SK-N-SH (cell line): ENCODE results near the gene RPL35A. TPM values are rescaled to one million over a fixed set of nuclear protein-coding genes. Genes with fewer than 3 reads are reported as not detected.

ENCODE experiments used
- CTCF ChIA-PET: fragments of 300-600, 350-600 bp; formaldehyde crosslinking; extraction: SDS; loops from one replicate; lab custom pipeline; 2021; lab: Yijun Ruan, JAX
- POLR2A ChIA-PET: fragments of 350-600 bp; sonication (Branson Sonifier 250); formaldehyde crosslinking; extraction: SDS; loops from one replicate; lab custom pipeline; 2020; ENCODE audit warnings: antibody characterized with exemption, inconsistent platforms; lab: Yijun Ruan, JAX
- DNase-seq: peaks from one replicate; pipeline ENCODE4 v3.0.0; 2012
- H2AFZ ChIP-seq: fragments of 200-600 bp; sonication (generic); 2 replicates; pipeline ENCODE4 v1.8.1; 2016; ENCODE audit warnings: antibody characterized with exemption, mild to moderate bottlenecking, low read depth
- H3F3A ChIP-seq: fragments of 200-600 bp; sonication (generic); replicated peaks from 2 replicates; pipeline ENCODE3; 2016; ENCODE audit warnings: antibody characterized with exemption, mild to moderate bottlenecking; ENCODE audit not compliant: insufficient read depth
- H3K27ac ChIP-seq, 2 experiments: fragments of 200-500 bp in 1 of 2; fragments of 200-600 bp in 1 of 2; sonication (Bioruptor generic) in 1 of 2; sonication (generic), shearing (Covaris generic) in 1 of 2; 2 replicates each; pipeline versions ENCODE4 v1.5.1 to v1.6.1; 2014 to 2016; ENCODE audit warnings: low read depth in 2 of 2, inconsistent platforms in 1 of 2, low read length in 1 of 2, mild to moderate bottlenecking in 1 of 2, mixed read lengths in 1 of 2
- H3K27me3 ChIP-seq: fragments of 200-600 bp; sonication (generic), shearing (Covaris generic); 2 replicates; pipeline ENCODE4 v1.6.1; 2016; ENCODE audit warnings: mixed run types; ENCODE audit not compliant: insufficient read depth
- H3K36me3 ChIP-seq, 2 experiments: fragments of 200-500 bp in 1 of 2; fragments of 200-600 bp in 1 of 2; sonication (Bioruptor generic) in 1 of 2; sonication (generic) in 1 of 2; replicated peaks in 1 of 2; 2 replicates each; pipeline versions ENCODE3 to v1.5.1; 2014 to 2016; ENCODE audit warnings: low read length in 1 of 2, mild to moderate bottlenecking in 1 of 2; ENCODE audit not compliant: insufficient read depth in 2 of 2, control insufficient read depth in 1 of 2
- H3K4me1 ChIP-seq, 2 experiments: fragments of 200-500 bp in 1 of 2; fragments of 200-600 bp in 1 of 2; sonication (Bioruptor generic) in 1 of 2; sonication (generic), shearing (Covaris generic) in 1 of 2; 2 replicates each; pipeline versions ENCODE4 v1.5.1 to v1.6.1; 2014 to 2016; ENCODE audit warnings: low read depth in 1 of 2, low read length in 1 of 2, mixed run types in 1 of 2; ENCODE audit not compliant: insufficient read depth in 2 of 2, control insufficient read depth in 1 of 2
- H3K4me2 ChIP-seq: fragments of 200-600 bp; sonication (generic), shearing (Covaris generic); 2 replicates; pipeline ENCODE4 v1.6.1; 2017; ENCODE audit warnings: mixed run types
- H3K4me3 ChIP-seq, 2 experiments: fragments of 200-500 bp in 1 of 2; fragments of 200-600 bp in 1 of 2; sonication (Bioruptor generic) in 1 of 2; sonication (generic), shearing (Covaris generic) in 1 of 2; 2 replicates each; pipeline versions ENCODE4 v1.5.1 to v1.8.1; 2014 to 2016; ENCODE audit warnings: low read depth in 2 of 2, inconsistent platforms in 1 of 2, low read length in 1 of 2, mild to moderate bottlenecking in 1 of 2, mixed read lengths in 1 of 2, moderate library complexity in 1 of 2
- H3K79me2 ChIP-seq: fragments of 200-600 bp; sonication (generic); 2 replicates; pipeline ENCODE4 v1.8.1; 2017; ENCODE audit warnings: mild to moderate bottlenecking; ENCODE audit not compliant: insufficient read depth
- H3K9ac ChIP-seq: fragments of 200-600 bp; sonication (generic); 2 replicates; pipeline ENCODE4 v1.6.1; 2017; ENCODE audit warnings: mixed run types
- H3K9me2 ChIP-seq: fragments of 200-600 bp; sonication (generic); 2 replicates; pipeline ENCODE4 v1.6.1; 2017; ENCODE audit warnings: mixed run types
- H3K9me3 ChIP-seq: fragments of 200-600 bp; sonication (generic); 2 replicates; pipeline ENCODE4 v1.6.1; 2017; ENCODE audit warnings: mixed run types, mild to moderate bottlenecking, moderate library complexity
- H4K20me1 ChIP-seq: fragments of 200-600 bp; sonication (generic); 2 replicates; pipeline ENCODE4 v1.6.1; 2017; ENCODE audit warnings: mild to moderate bottlenecking, mixed run types; ENCODE audit not compliant: insufficient read depth
- CHD2 ChIP-seq: fragments of 150-350 bp; IDR thresholded peaks from 2 replicates; pipeline ENCODE4 v1.6.1; 2018; ENCODE audit warnings: low read length; ENCODE audit not compliant: partially characterized antibody
- CTCF ChIP-seq: fragments of 200-600 bp; sonication (generic); IDR thresholded peaks from 2 replicates; pipeline ENCODE4 v1.6.1; 2017; ENCODE audit warnings: antibody characterized with exemption, mild to moderate bottlenecking, moderate library complexity
- EZH2phosphoT487 ChIP-seq: fragments of 200-600 bp; sonication (generic); IDR thresholded peaks from 2 replicates; pipeline ENCODE4 v1.6.1; 2017; ENCODE audit warnings: low read depth, mixed run types, mild to moderate bottlenecking, antibody characterized with exemption, moderate library complexity, borderline replicate concordance
- FOXJ3 ChIP-seq: sonication (generic); formaldehyde crosslinking; IDR thresholded peaks from 2 replicates; pipeline ENCODE4 v1.5.1; 2020; ENCODE audit warnings: mild to moderate bottlenecking, missing genetic modification reagents
- GATA2 ChIP-seq: sonication (generic); formaldehyde crosslinking; IDR thresholded peaks from 2 replicates; pipeline ENCODE4 v1.5.0; 2020; ENCODE audit warnings: mild to moderate bottlenecking, missing genetic modification reagents
- IRF3 ChIP-seq: fragments of 150-350 bp; IDR thresholded peaks from 2 replicates; pipeline ENCODE4 v1.6.1; 2016; ENCODE audit warnings: mild to moderate bottlenecking, low read depth, low read length
- JUND ChIP-seq: IDR thresholded peaks from 2 replicates; pipeline ENCODE4 v1.4.0; 2012
- NFIC ChIP-seq: IDR thresholded peaks from 2 replicates; pipeline ENCODE4 v1.4.0; 2012; ENCODE audit warnings: borderline replicate concordance
- NRF1 ChIP-seq: IDR thresholded peaks from 2 replicates; pipeline ENCODE4 v1.6.1; 2012; ENCODE audit warnings: low read depth, mild to moderate bottlenecking, low read length
- PBX3 ChIP-seq: IDR thresholded peaks from 2 replicates; pipeline ENCODE4; 2012
- POLR2AphosphoS5 ChIP-seq: IDR thresholded peaks from 2 replicates; pipeline ENCODE4 v1.6.1; 2012; ENCODE audit warnings: low read depth, low read length
- RAD21 ChIP-seq: IDR thresholded peaks from 2 replicates; pipeline ENCODE4 v1.6.1; 2012; ENCODE audit warnings: mild to moderate bottlenecking, low read length
- RFX5 ChIP-seq: IDR thresholded peaks from 2 replicates; pipeline ENCODE4 v1.6.1; 2012; ENCODE audit warnings: mild to moderate bottlenecking, improper control_type of control experiment, low read length
- RXRA ChIP-seq: IDR thresholded peaks from 2 replicates; pipeline ENCODE4 v1.4.0; 2012; ENCODE audit warnings: low read depth, mild to moderate bottlenecking, borderline replicate concordance
- SIN3A ChIP-seq: IDR thresholded peaks from 2 replicates; pipeline ENCODE4 v1.6.1; 2012; ENCODE audit warnings: low read depth, mild to moderate bottlenecking, low read length, moderate library complexity, borderline replicate concordance
- TCF12 ChIP-seq: IDR thresholded peaks from 2 replicates; pipeline ENCODE4 v1.4.0; 2012
- USF1 ChIP-seq: IDR thresholded peaks from 2 replicates; pipeline ENCODE4 v1.4.0; 2012; ENCODE audit warnings: low read depth, borderline replicate concordance
- USF2 ChIP-seq: fragments of 150-350 bp; IDR thresholded peaks from 2 replicates; pipeline ENCODE4 v1.6.1; 2017; ENCODE audit warnings: antibody characterized with exemption, low read length, low read depth, borderline replicate concordance
- YY1 ChIP-seq: IDR thresholded peaks from 2 replicates; pipeline ENCODE4 v1.4.0; 2012; ENCODE audit warnings: low read depth, mild to moderate bottlenecking
- WGBS: methylation state at CpG from one replicate; pipeline ENCODE4 v1.1.6; 2017; ENCODE audit warnings: low lambda C conversion rate; 5-methylcytosine and 5-hydroxymethylcytosine counted together
- polyA plus RNA-seq, 3 experiments: library from polyadenylated mRNA; depleted of rRNA; stranded (reverse); fragments of >200 nt; gene quantifications; 2 replicates each; pipeline ENCODE4 v1.2.3, GENCODE V29; 2012
- TF ChIP-seq, protein P1 (sequence below): IDR thresholded peaks from 2 replicates; pipeline ENCODE4 v1.4.0; 2012; ENCODE audit warnings: low read depth

Gene RPL35A
- polyA plus RNA-seq, 1 of the 3 experiments (the other 2 are of a cell fraction): 875 TPM

DNA sequence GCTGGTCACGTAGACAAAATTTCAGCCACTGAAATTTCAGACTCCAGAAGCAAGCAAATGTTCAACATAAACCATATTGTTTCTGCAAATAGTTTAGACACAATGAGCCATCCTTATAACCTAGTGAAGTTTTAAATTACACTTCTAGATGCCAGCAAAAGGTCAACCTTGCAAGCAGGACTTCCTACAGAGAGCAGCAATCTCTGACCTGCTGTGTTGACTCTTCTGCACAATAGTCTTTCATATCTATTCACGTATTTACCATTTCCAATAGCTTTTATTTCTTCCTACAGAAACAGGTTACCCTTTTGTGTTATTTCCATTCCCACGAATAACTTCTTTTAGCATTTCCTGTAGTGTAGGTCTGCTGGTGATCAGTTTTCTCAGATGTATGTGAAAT is 20.6 kb downstream of the RPL35A start:
- H3K9me3 ChIP-seq: peaks cover 19% of the 10 kb centered on the region; the same call in 1 of the 2 replicates
- no peaks in the 10 kb centered on the region for H4K20me1 ChIP-seq
- H3K27me3 ChIP-seq: no peaks in the 10 kb centered on the region
- H3K4me2 ChIP-seq: no peak overlapping the region
- TF ChIP-seq CTCF (no peak), YY1 (no peak), EZH2phosphoT487 (no peak), GATA2 (no peak), POLR2AphosphoS5 (no peak), FOXJ3 (no peak), PBX3 (no peak), IRF3 (no peak), SIN3A (no peak), NRF1 (no peak), JUND (no peak), CHD2 (no peak)
- TF ChIP-seq, all 33 proteins: peak for 0
- 67% methylated on average over 3 of the region's 3 CpGs for WGBS
- DNase-seq: no peak
- Histone ChIP-seq H3K4me3 (no peak overlapping the region), H2AFZ (no peak overlapping the region), H3K27ac (no peak overlapping the region), H3K9ac (no peak overlapping the region), H3K9me2 (no peaks in the 10 kb centered on the region), H3F3A (no peaks in the 10 kb centered on the region), H3K36me3 (peaks cover 3 to 11% of the 10 kb centered on the region in 2 experiments), H3K4me1 (no peaks in the 10 kb centered on the region), H3K79me2 (no peaks in the 10 kb centered on the region)
- ChIA-PET CTCF (no interaction called here), POLR2A (no interaction called here)

GRCh38 chr3:197974016-197974415 is 24.0 kb downstream of the RPL35A start:
- no peak overlapping the region for H2AFZ ChIP-seq
- TF ChIP-seq, protein P1, sequence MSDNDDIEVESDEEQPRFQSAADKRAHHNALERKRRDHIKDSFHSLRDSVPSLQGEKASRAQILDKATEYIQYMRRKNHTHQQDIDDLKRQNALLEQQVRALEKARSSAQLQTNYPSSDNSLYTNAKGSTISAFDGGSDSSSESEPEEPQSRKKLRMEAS: no peak
- no peak for TF ChIP-seq CTCF
- TF ChIP-seq FOXJ3: no peak
- no peak for TF ChIP-seq NFIC
- no peak for TF ChIP-seq TCF12
- TF ChIP-seq USF2: no peak
- no peak for TF ChIP-seq RFX5
- TF ChIP-seq USF1: no peak
- TF ChIP-seq SIN3A: no peak
- no peak for TF ChIP-seq RAD21
- no peak for TF ChIP-seq POLR2AphosphoS5
- TF ChIP-seq RXRA: no peak
- TF ChIP-seq, all 33 proteins: peak for 0
- POLR2A ChIA-PET: no interaction called here
- no peaks in the 10 kb centered on the region for H3K4me1 ChIP-seq
- 92% methylated on average over 1 of the region's 1 CpG for WGBS
- H3K36me3 ChIP-seq: peaks cover 13 to 25% of the 10 kb centered on the region in 2 experiments
- 0 out of 2 replicates have a peak, but pooled peaks cover 7% of the 10 kb centered on the region for H3K9me3 ChIP-seq
- no peaks in the 10 kb centered on the region for H3K79me2 ChIP-seq
- no peak for DNase-seq
- no peaks in the 10 kb centered on the region for H3K9me2 ChIP-seq
- no peaks in the 10 kb centered on the region for H3K27me3 ChIP-seq
- H4K20me1 ChIP-seq: no peaks in the 10 kb centered on the region
- CTCF ChIA-PET: no interaction called here
- no peak overlapping the region for H3K4me2 ChIP-seq
- H3K27ac ChIP-seq: no peak overlapping the region
- H3F3A ChIP-seq: no peaks in the 10 kb centered on the region
- H3K9ac ChIP-seq: no peak overlapping the region
- H3K4me3 ChIP-seq: no peak overlapping the region
